ENCODE measurements around the gene VSTM5.

The VSTM5 gene

GRCh38 chr11:93827363-93827762 is 23.1 kb downstream of the VSTM5 start:
- Histone ChIP-seq H3K36me3 (ENCODE audit: control insufficient read depth in 5 of 5, insufficient read depth in 5 of 5, low read length in 5 of 5) (no peaks in the 10 kb centered on the region), H3K4me3 (ENCODE audit: low read depth in 1 of 5, low read length in 5 of 5) (no peak overlapping the region), H3K4me1 (ENCODE audit: control insufficient read depth in 5 of 5, insufficient read depth in 5 of 5, low read length in 5 of 5) (no peaks in the 10 kb centered on the region), H3K27ac (ENCODE audit: low read depth, low read length) (no peak overlapping the region), H3K27me3 (ENCODE audit: control insufficient read depth in 5 of 5, insufficient read depth in 4 of 5, low read length in 5 of 5) (no peaks in the 10 kb centered on the region), H3K9me3 (ENCODE audit: control insufficient read depth in 5 of 5, low read length in 5 of 5) (no peaks in the 10 kb centered on the region), H3K9ac (ENCODE audit: low read length in 5 of 5) (no peak overlapping the region)

- H3K27me3 ChIP-seq (ENCODE audit: control insufficient read depth in 5 of 5, insufficient read depth in 4 of 5, low read length in 5 of 5), result no peaks in the 10 kb centered on the region
- no peak overlapping the region for H3K9ac ChIP-seq (ENCODE audit: low read length in 5 of 5)
- peaks cover 0 to 4% (median 0%) of the 10 kb centered on the region in 5 donors for H3K36me3 ChIP-seq (ENCODE audit: control insufficient read depth in 5 of 5, insufficient read depth in 5 of 5, low read length in 5 of 5)
- no peak overlapping the region for H3K27ac ChIP-seq (ENCODE audit: low read depth, low read length)
- H3K4me3 ChIP-seq (ENCODE audit: low read depth in 1 of 5, low read length in 5 of 5), result no peak overlapping the region
- H3K4me1 ChIP-seq (ENCODE audit: control insufficient read depth in 5 of 5, insufficient read depth in 5 of 5, low read length in 5 of 5), result no peaks in the 10 kb centered on the region
- H3K9me3 ChIP-seq (ENCODE audit: control insufficient read depth in 5 of 5, low read length in 5 of 5), result no peaks in the 10 kb centered on the region
Observed at GRCh38 chr11:93823210-93823609, 27.2 kb downstream of the VSTM5 start.

- no peaks in the 10 kb centered on the region for H3K27me3 ChIP-seq (ENCODE audit: control insufficient read depth in 5 of 5, insufficient read depth in 4 of 5, low read length in 5 of 5)
- no peak overlapping the region for H3K9ac ChIP-seq (ENCODE audit: low read length in 5 of 5)
- peaks cover 2 to 5% (median 4%) of the 10 kb centered on the region in 5 donors for H3K36me3 ChIP-seq (ENCODE audit: control insufficient read depth in 5 of 5, insufficient read depth in 5 of 5, low read length in 5 of 5)
- H3K4me1 ChIP-seq (ENCODE audit: control insufficient read depth in 5 of 5, insufficient read depth in 5 of 5, low read length in 5 of 5), result no peaks in the 10 kb centered on the region
- no peak overlapping the region for H3K27ac ChIP-seq (ENCODE audit: low read depth, low read length)
- H3K9me3 ChIP-seq (ENCODE audit: control insufficient read depth in 5 of 5, low read length in 5 of 5), result no peaks in the 10 kb centered on the region
- H3K4me3 ChIP-seq (ENCODE audit: low read depth in 1 of 5, low read length in 5 of 5), result no peak overlapping the region
Observed at GRCh38 chr11:93822359-93822758, 28.1 kb downstream of the VSTM5 start.

GRCh38 chr11:93821617-93822016 is 28.8 kb downstream of the VSTM5 start:
- Histone ChIP-seq H3K4me3 (ENCODE audit: low read depth in 1 of 5, low read length in 5 of 5) (no peak overlapping the region), H3K4me1 (ENCODE audit: control insufficient read depth in 5 of 5, insufficient read depth in 5 of 5, low read length in 5 of 5) (no peaks in the 10 kb centered on the region), H3K27ac (ENCODE audit: low read depth, low read length) (no peak overlapping the region), H3K9me3 (ENCODE audit: control insufficient read depth in 5 of 5, low read length in 5 of 5) (no peaks in the 10 kb centered on the region), H3K27me3 (ENCODE audit: control insufficient read depth in 5 of 5, insufficient read depth in 4 of 5, low read length in 5 of 5) (no peaks in the 10 kb centered on the region), H3K9ac (ENCODE audit: low read length in 5 of 5) (no peak overlapping the region), H3K36me3 (ENCODE audit: control insufficient read depth in 5 of 5, insufficient read depth in 5 of 5, low read length in 5 of 5) (peaks cover 4 to 9% (median 4%) of the 10 kb centered on the region in 5 donors)

- no peak overlapping the region for H3K4me3 ChIP-seq (ENCODE audit: low read depth in 1 of 5, low read length in 5 of 5)
- H3K27ac ChIP-seq (ENCODE audit: low read depth, low read length), result no peak overlapping the region
- H3K36me3 ChIP-seq (ENCODE audit: control insufficient read depth in 5 of 5, insufficient read depth in 5 of 5, low read length in 5 of 5), result peaks cover 4 to 11% (median 5%) of the 10 kb centered on the region in 5 donors
- H3K4me1 ChIP-seq (ENCODE audit: control insufficient read depth in 5 of 5, insufficient read depth in 5 of 5, low read length in 5 of 5), result no peaks in the 10 kb centered on the region
- H3K9me3 ChIP-seq (ENCODE audit: control insufficient read depth in 5 of 5, low read length in 5 of 5), result no peaks in the 10 kb centered on the region
- H3K9ac ChIP-seq (ENCODE audit: low read length in 5 of 5), result no peak overlapping the region
- H3K27me3 ChIP-seq (ENCODE audit: control insufficient read depth in 5 of 5, insufficient read depth in 4 of 5, low read length in 5 of 5), result no peaks in the 10 kb centered on the region
Observed at GRCh38 chr11:93820847-93821246, 29.6 kb downstream of the VSTM5 start.

- Histone ChIP-seq H3K27ac (ENCODE audit: low read depth, low read length) (no peak overlapping the region), H3K27me3 (ENCODE audit: control insufficient read depth in 5 of 5, insufficient read depth in 4 of 5, low read length in 5 of 5) (no peaks in the 10 kb centered on the region), H3K9me3 (ENCODE audit: control insufficient read depth in 5 of 5, low read length in 5 of 5) (no peaks in the 10 kb centered on the region), H3K9ac (ENCODE audit: low read length in 5 of 5) (no peak overlapping the region), H3K4me1 (ENCODE audit: control insufficient read depth in 5 of 5, insufficient read depth in 5 of 5, low read length in 5 of 5) (no peaks in the 10 kb centered on the region), H3K4me3 (ENCODE audit: low read depth in 1 of 5, low read length in 5 of 5) (no peak overlapping the region), H3K36me3 (ENCODE audit: control insufficient read depth in 5 of 5, insufficient read depth in 5 of 5, low read length in 5 of 5) (peaks cover 4 to 18% (median 8%) of the 10 kb centered on the region in 5 donors)
Observed at GRCh38 chr11:93819966-93820695, 30.3 kb downstream of the VSTM5 start.

- Histone ChIP-seq H3K4me3 (ENCODE audit: low read depth in 1 of 5, low read length in 5 of 5) (no peak overlapping the region), H3K4me1 (ENCODE audit: control insufficient read depth in 5 of 5, insufficient read depth in 5 of 5, low read length in 5 of 5) (no peaks in the 10 kb centered on the region), H3K27me3 (ENCODE audit: control insufficient read depth in 5 of 5, insufficient read depth in 4 of 5, low read length in 5 of 5) (no peaks in the 10 kb centered on the region), H3K27ac (ENCODE audit: low read depth, low read length) (no peak overlapping the region), H3K9ac (ENCODE audit: low read length in 5 of 5) (no peak overlapping the region), H3K9me3 (ENCODE audit: control insufficient read depth in 5 of 5, low read length in 5 of 5) (no peaks in the 10 kb centered on the region), H3K36me3 (ENCODE audit: control insufficient read depth in 5 of 5, insufficient read depth in 5 of 5, low read length in 5 of 5) (peaks cover 13 to 43% (median 24%) of the 10 kb centered on the region in 5 donors)
Observed at GRCh38 chr11:93817426-93818348, 32.7 kb downstream of the VSTM5 start.

GRCh38 chr11:93814966-93815633 is 35.3 kb downstream of the VSTM5 start:
- Histone ChIP-seq H3K4me1 (ENCODE audit: control insufficient read depth in 5 of 5, insufficient read depth in 5 of 5, low read length in 5 of 5) (no peaks in the 10 kb centered on the region), H3K4me3 (ENCODE audit: low read depth in 1 of 5, low read length in 5 of 5) (no peak overlapping the region), H3K27me3 (ENCODE audit: control insufficient read depth in 5 of 5, insufficient read depth in 4 of 5, low read length in 5 of 5) (no peaks in the 10 kb centered on the region), H3K27ac (ENCODE audit: low read depth, low read length) (no peak overlapping the region), H3K9ac (ENCODE audit: low read length in 5 of 5) (no peak overlapping the region), H3K36me3 (ENCODE audit: control insufficient read depth in 5 of 5, insufficient read depth in 5 of 5, low read length in 5 of 5) (peaks cover 30 to 68% (median 46%) of the 10 kb centered on the region in 5 donors), H3K9me3 (ENCODE audit: control insufficient read depth in 5 of 5, low read length in 5 of 5) (no peaks in the 10 kb centered on the region)

GRCh38 chr11:93813974-93814373 is 36.4 kb downstream of the VSTM5 start:
- H3K36me3 ChIP-seq (ENCODE audit: control insufficient read depth in 5 of 5, insufficient read depth in 5 of 5, low read length in 5 of 5), result peaks cover 39 to 78% (median 54%) of the 10 kb centered on the region in 5 donors
- no peak overlapping the region for H3K4me3 ChIP-seq (ENCODE audit: low read depth in 1 of 5, low read length in 5 of 5)
- H3K9ac ChIP-seq (ENCODE audit: low read length in 5 of 5), result no peak overlapping the region
- no peaks in the 10 kb centered on the region for H3K27me3 ChIP-seq (ENCODE audit: control insufficient read depth in 5 of 5, insufficient read depth in 4 of 5, low read length in 5 of 5)
- no peaks in the 10 kb centered on the region for H3K9me3 ChIP-seq (ENCODE audit: control insufficient read depth in 5 of 5, low read length in 5 of 5)
- no peak overlapping the region for H3K27ac ChIP-seq (ENCODE audit: low read depth, low read length)
- H3K4me1 ChIP-seq (ENCODE audit: control insufficient read depth in 5 of 5, insufficient read depth in 5 of 5, low read length in 5 of 5), result no peaks in the 10 kb centered on the region
